HFF-Myc (cell line): ENCODE data around the gene ADARB2.

ENCODE experiments used
- DNase-seq: peaks from one replicate; pipeline ENCODE4 v3.0.0-alpha.2; 2011; ENCODE audit warnings: low read depth; ENCODE audit errors: extremely low read depth
- H3K4me3 ChIP-seq: replicated peaks from 2 replicates; pipeline ENCODE4 v1.5.1; 2011; ENCODE audit warnings: low read depth, mild to moderate bottlenecking, control low read depth, low read length
- CTCF ChIP-seq: IDR thresholded peaks from 2 replicates; pipeline ENCODE4 v1.5.1; 2012; ENCODE audit warnings: mild to moderate bottlenecking, low read depth, low read length, control low read depth; ENCODE audit errors: missing control alignments

The ADARB2 gene

GRCh38 chr10:1171586-1171985, 565.7 kb downstream of the ADARB2 start:
- no peak for DNase-seq
- no peak for TF ChIP-seq CTCF

GRCh38 chr10:1171182-1171581, 566.1 kb downstream of the ADARB2 start:
- no peak for DNase-seq
- TF ChIP-seq CTCF: no peak
- no peak overlapping the region for H3K4me3 ChIP-seq

More at GRCh38 chr10:1171586-1171985, 565.7 kb downstream of the ADARB2 start:
- no peak overlapping the region for H3K4me3 ChIP-seq

- TF ChIP-seq CTCF: no peak
- no peak for DNase-seq
- H3K4me3 ChIP-seq: no peak overlapping the region
Measured at GRCh38 chr10:1170867-1171180, 566.5 kb downstream of the ADARB2 start.

GRCh38 chr10:1169981-1170866, 567.1 kb downstream of the ADARB2 start:
- no peak overlapping the region for H3K4me3 ChIP-seq
- no peak for DNase-seq
- TF ChIP-seq CTCF: no peak

GRCh38 chr10:1169186-1169885, 568.0 kb downstream of the ADARB2 start:
- TF ChIP-seq CTCF: no peak
- H3K4me3 ChIP-seq: no peak overlapping the region
- no peak for DNase-seq

- DNase-seq: no peak
- no peak for TF ChIP-seq CTCF
- no peak overlapping the region for H3K4me3 ChIP-seq
Measured at GRCh38 chr10:1168763-1169162, 568.6 kb downstream of the ADARB2 start.
